NCI-H146 treated with DMSO at 0.1 percent for 48 hours (cell line): Measurements from ENCODE around the gene GSDMA.
"Not testable (repeated sequence)": the region's sequence is repeated elsewhere in the genome, so short reads cannot be mapped to it uniquely, and the experiment has no call there.

ENCODE experiments used
- DNase-seq: peaks from one replicate; lab custom pipeline; 2025; ENCODE audit not compliant: unreplicated experiment; lab: John Stamatoyannopoulos, UW

Gene GSDMA

GRCh38 chr17:39929646-39930407 is 33.0 kb upstream of the GSDMA start:
- DNase-seq, result no peak

DNA sequence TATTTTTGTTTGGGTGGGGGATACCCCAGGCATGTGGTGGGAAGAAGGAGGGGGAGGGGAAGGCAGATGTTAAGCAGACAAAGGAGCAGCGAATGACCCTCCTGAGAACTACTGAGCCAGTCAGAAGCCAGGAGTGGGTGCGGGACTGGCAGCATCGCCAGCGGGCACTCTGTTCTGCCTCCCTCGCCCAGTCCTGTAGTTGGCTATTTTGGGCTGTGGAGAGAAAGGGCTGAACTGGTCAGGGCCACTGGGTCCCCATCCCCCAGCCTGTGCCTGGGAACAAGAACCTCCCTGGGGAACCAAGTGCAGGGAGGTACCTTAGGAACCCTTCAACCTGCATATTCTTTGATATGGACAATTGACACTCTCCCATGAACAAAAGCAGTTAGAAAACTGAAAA is 28.9 kb upstream of the GSDMA start:
- no peak for DNase-seq

- no peak for DNase-seq
Measured at GRCh38 chr17:39934324-39934723, 28.5 kb upstream of the GSDMA start.

DNA sequence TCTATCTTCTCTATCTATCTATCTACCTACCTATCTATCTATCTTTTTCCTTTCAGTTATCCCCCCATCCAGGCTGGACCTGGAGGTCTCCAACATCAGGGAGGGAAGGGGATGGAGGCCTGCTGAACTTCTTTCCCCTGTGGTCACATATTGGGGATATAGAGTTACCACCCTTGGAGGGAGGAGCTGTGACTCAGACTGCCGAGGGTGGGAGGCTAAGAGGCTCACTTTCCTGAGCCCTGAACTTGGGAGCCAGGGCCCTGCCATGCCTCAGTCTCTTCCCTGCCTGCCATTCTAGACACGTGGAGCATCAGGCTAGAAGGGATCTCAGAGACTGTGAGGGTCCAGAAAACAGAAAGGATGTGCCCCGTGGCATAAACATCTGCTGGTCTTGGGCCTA is 26.9 kb upstream of the GSDMA start:
- no peak for DNase-seq

DNA sequence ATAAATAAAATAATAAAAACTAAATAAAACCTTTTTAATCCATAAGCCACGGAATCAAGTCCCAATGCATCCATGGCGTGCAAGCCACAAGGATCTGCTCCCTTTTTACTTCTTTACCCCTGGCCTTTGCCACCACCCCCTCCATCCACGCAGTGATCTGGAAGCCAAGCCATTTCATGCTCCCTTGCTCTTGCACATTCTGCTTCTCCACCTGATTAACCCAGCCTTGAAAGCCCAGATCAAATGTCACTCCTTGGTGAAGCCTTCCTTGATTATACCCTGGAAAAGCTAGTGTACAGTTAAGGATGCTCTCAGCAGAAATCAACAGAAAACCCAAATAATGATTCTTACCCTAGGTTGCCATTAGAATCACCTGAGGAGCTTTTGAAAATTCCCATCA is 25.4 kb upstream of the GSDMA start:
- DNase-seq, result no peak

- DNase-seq, result no peak
Measured at GRCh38 chr17:39938140-39938869, 24.5 kb upstream of the GSDMA start.

DNA sequence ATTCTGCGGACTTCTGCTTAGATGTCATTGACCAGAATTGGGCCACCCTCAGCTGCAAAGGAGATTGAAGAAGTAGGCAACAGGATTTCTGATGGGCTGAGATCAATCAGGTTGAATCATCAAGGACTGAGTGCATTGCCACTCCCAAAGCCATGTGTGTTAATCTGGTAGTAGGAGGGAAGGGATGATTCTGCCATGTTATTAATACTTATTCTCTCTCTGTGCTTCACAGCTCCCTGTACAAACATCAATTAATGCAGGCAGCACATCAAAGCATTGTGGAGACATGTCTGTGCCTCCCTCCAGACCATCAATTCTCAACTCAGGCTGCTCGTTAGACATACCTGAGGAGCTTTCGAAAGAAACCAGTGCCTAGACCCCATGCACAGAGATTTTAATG is 23.7 kb upstream of the GSDMA start:
- no peak for DNase-seq

DNA sequence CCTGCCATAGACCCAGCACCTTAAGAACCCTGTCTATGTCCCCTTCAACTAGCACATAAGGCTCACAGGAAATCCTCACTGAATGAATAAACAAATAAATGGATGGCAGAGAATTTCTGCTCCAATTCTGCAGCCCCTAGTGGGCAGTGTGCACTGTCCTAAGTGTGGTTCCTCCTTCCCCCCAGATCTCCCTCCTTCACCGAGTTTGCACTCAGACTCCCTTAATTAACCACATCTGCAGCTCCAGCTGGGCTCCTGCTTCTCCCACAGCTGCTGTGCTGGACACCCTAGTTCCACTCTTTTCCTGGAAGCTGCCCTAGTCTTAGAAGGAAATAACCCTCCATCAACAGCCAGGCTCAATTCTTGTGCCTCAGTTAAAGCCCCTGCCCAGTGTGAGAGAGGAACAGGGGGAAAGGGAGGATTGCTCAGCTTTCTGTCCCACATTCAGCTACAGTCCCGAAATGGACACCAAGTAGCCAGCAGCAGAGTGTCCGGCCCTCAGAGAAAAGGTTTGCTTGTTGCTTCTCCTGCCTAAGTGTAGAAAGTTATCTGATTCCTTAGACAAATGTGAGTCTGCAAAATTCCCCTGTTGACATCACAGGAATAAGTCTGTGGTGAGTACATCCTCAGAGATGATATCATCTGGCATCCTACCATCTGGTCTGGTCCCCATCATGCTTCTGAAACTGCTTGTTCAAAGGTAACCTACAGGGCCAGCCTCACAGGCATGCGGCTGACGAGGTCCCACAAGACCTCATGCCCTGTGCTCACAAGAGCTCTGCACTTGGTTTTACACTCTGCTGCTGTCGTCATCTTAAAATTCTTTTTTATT is 23.0 kb upstream of the GSDMA start:
- peak; percentile 9 for DNase-seq

DNA sequence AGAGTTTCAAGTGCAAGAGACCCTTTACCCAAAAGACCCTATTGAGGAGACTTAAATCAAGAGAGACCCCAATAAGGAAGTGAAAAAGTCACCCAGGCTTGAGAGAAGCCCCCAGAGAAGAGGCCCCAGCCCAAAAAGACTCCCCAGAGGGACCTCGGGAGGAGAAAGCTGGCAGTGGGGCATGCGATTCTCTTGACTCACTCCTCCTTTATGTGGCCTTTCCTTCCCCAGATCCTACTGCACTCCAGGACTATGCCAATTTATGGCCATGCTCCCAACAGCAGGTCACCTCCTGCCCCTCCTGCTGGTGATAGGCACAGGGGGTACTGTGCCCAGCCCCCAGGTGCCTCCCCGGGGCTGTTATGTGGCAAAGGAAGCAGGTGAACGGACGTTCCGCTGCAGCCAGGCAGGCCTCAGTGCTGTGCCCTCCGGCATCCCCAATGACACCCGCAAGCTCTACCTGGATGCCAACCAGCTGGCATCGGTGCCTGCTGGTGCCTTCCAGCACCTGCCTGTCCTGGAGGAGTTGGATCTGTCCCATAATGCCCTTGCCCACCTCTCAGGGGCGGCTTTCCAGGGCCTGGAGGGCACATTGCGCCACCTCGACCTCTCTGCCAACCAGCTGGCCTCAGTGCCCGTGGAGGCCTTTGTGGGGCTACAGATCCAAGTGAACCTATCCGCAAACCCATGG is 19.0 kb upstream of the GSDMA start:
- no peak for DNase-seq

GRCh38 chr17:39944393-39944711 is 18.5 kb upstream of the GSDMA start:
- DNase-seq, result no peak

DNA sequence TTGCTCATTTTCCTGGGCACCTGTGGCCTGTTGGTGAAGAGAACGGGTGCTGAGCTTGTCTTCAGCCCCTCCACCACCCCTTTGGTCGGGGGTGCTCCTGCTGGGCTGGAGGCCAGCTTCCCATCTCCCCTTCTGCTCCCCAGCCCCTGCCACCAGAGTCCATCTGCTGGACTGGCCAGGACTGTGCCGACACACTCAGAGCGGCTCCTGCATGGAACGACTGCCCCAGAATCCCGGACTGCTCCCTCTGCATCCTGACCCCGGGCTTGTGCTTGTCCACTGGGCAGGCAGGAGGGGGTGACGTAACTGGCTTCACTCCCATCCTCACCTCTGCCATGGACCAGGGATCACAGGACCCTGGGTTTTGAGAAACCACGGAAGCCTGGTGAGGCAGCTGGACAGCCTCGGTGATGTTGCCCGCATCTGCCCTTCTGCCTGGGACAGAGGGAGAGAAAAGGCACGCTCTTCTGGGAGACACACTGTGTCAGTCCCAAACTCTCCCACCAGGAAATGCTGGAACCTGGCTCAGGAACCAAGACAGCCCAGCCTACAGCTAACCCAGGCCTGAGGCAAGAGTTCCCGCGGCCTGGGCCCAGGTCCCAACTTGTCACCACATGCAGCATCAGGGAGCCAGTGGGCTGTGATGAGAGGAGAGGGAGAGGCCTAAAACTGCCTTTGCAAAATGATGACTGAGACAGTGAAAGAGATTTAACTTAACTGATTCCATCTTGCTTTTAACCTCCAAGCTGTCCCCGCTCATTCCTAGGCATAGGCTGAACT is 16.1 kb upstream of the GSDMA start:
- no peak for DNase-seq

DNA sequence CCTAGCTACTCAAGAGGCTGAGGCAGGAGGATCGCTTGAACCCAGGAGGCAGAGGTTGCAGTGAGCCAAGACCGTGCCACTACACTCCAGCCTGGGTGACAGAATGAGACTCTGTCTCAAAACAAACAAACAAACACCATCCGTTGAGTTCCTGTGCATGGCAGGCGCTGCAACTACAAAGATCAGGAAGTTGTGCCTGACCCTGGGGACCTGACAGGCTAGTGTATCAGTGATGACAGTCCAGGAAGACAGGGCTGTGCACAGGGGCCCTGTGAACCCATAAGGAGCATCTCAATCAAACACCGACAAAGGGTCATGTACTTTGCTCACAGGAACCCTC is 14.3 kb upstream of the GSDMA start:
- not testable (repeated sequence) for DNase-seq

DNA sequence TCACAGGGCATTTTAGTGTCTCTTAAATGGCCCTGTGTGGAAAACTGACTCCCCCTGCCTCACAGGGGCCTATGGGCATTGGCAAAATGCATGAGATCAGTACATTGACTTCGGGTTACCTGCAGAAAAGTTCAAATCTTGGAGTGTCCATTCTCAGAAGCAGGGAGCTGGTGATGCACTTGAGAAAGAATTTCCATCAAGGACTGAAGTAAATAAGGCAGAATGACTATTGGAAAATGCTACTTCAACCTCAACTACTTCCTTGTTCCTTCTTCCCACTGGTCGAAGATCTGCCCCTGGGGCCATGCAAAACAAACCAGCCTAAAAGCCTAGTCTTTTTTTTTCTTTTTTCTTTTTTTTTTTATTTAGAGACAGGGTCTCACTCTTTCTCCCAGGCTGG is 13.8 kb upstream of the GSDMA start:
- no peak for DNase-seq

GRCh38 chr17:39950871-39951348 is 11.9 kb upstream of the GSDMA start:
- DNase-seq, result no peak

DNA sequence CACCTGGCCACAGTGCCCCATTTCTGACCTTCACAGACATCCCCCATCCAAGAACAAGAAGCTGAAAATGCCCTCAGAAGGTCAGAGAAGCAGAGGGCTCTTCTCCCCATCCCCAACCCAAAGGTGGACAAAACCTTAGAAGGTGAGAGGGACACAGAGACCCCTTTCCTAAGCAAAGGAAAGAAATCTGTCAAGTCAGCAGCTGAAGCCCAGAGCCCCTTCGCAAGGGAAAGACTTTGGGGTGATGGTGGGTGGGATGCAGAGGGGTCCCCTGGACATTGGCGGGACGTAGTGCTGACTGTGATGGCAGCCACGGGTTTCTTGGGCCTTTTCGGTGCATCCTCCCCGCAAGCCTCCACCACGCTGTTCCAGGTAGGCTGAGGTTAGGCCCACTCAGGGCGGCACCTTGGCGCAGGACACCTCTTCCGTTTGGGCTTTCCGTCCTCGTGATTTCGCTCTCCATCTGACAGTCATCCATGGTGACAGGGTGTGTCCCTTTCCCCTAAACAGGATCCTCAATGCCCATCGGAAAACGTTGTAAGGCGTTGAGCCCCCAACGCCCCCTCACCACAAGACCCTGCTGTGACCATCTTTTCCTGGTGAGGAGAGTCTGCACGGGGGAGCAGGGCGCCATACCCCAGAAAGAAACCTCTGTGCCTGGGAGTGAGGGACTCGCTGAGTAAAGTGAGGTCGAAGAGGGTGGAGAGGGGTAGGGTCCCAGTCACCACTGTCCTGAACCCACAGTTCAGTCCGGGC is 10.7 kb upstream of the GSDMA start:
- no peak for DNase-seq

DNA sequence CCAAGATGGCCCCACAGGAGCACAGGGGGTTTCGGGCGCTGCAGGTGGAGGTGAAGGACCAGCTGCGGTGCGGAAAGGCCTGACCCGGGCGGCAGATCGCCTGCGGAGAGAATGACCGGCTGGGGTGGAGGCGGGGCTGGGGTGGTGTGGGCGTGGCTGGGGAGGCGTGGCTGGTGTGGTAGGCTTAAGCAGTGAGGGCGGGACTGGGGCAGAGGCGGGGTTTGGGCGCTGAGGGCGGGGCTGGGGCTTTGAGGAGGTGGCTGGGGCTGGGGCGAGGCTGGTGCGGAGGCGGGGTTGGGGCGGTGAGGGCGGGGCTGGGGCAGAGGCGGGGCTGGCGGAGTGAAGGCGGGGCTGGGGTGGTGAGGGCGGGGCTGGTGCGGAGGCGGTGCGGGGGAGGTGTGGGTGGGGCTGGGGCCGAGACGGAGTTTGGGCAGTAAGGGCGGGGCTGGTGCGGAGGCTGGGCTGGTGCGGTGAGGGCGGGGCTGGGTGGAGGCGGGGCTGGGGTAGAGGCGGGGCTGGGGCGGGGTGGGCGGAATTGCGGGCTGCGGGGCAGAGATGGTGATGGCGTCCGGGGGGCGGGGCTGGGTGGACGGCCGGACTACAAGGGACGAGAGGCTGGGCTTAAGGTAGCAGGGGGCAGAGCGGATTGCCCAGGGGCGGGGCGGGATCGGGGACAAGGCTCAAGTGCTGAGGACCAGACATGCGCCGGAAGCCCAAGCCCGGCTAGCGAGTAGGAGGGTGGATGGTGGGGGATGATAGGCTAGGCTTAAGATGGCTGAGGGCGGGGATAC is 9.9 kb upstream of the GSDMA start:
- peak; percentile 94 for DNase-seq

GRCh38 chr17:39953471-39953888 is 9.3 kb upstream of the GSDMA start:
- DNase-seq, result no peak

- DNase-seq, result no peak
Measured at GRCh38 chr17:39954876-39955275, 7.9 kb upstream of the GSDMA start.

GRCh38 chr17:39955726-39956225 is 7.0 kb upstream of the GSDMA start:
- DNase-seq, result no peak
